GM20000 (cell line): ENCODE results near the gene PHPT1.

ENCODE experiments used
- DNase-seq: peaks from one replicate; pipeline ENCODE4 v3.0.0; 2012; ENCODE audit warnings: low spot score
- TF ChIP-seq, protein P1 (sequence below): IDR thresholded peaks from 2 replicates; pipeline ENCODE4 v1.5.1; 2012; ENCODE audit warnings: mild to moderate bottlenecking, control low read depth; ENCODE audit errors: extremely low read depth, missing control alignments

The PHPT1 gene

DNA sequence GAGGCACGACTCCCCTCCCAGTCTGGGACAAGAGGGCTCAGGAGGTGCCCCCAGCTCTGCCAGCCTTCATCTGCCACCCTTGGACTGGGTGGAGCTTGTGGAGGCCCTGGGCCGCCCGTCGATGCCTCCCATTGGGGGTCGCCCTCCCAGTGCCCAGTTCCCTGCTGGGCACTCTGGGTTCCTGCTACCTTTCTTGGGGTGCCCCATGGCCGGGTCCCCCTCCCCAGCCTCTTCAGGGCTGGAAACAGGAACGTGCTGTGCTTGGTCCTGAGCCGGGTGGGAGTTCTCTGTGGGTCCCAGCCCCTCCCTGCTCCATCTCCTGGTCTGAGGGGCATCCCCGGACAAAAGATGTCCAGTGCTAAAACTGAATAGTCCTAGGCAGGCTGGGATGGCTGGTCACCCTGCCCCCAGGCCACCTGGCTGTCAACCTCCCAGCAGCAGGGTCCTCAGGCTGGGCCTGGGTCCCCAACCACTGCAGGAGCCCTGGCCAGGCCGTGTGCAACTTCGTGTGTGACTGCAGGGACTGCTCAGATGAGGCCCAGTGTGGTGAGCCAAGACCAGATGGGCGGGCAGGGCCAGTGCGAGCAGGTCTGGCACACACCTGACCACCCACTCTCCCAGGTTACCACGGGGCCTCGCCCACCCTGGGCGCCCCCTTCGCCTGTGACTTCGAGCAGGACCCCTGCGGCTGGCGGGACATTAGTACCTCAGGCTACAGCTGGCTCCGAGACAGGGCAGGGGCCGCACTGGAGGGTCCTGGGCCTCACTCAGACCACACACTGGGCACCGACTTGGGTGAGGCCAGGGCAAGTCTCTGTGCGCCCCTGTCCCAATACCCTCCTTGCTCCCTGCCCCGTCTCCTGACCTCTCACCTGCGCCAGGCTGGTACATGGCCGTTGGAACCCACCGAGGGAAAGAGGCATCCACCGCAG is 3.7 kb downstream of the PHPT1 start:
- TF ChIP-seq, protein P1, sequence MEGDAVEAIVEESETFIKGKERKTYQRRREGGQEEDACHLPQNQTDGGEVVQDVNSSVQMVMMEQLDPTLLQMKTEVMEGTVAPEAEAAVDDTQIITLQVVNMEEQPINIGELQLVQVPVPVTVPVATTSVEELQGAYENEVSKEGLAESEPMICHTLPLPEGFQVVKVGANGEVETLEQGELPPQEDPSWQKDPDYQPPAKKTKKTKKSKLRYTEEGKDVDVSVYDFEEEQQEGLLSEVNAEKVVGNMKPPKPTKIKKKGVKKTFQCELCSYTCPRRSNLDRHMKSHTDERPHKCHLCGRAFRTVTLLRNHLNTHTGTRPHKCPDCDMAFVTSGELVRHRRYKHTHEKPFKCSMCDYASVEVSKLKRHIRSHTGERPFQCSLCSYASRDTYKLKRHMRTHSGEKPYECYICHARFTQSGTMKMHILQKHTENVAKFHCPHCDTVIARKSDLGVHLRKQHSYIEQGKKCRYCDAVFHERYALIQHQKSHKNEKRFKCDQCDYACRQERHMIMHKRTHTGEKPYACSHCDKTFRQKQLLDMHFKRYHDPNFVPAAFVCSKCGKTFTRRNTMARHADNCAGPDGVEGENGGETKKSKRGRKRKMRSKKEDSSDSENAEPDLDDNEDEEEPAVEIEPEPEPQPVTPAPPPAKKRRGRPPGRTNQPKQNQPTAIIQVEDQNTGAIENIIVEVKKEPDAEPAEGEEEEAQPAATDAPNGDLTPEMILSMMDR, result no peak
- DNase-seq, result no peak

DNA sequence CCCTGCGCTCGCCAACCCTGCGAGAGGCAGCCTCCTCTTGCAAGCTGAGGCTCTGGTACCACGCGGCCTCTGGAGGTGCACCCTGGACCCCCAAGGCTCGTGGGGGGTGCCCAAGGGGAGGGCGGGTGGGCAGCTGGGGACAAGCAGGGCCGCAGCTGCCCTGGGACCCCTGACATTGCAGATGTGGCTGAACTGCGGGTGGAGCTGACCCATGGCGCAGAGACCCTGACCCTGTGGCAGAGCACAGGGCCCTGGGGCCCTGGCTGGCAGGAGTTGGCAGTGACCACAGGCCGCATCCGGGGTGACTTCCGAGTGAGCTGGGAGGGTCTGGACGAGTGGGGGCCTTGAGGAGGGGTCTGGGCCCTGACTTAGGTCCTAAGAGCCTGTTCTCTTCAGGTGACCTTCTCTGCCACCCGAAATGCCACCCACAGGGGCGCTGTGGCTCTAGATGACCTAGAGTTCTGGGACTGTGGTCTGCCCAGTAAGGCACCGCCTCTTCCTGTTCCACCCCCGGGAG is 4.4 kb downstream of the PHPT1 start:
- DNase-seq, result no peak
- TF ChIP-seq, protein P1, result no peak

DNA sequence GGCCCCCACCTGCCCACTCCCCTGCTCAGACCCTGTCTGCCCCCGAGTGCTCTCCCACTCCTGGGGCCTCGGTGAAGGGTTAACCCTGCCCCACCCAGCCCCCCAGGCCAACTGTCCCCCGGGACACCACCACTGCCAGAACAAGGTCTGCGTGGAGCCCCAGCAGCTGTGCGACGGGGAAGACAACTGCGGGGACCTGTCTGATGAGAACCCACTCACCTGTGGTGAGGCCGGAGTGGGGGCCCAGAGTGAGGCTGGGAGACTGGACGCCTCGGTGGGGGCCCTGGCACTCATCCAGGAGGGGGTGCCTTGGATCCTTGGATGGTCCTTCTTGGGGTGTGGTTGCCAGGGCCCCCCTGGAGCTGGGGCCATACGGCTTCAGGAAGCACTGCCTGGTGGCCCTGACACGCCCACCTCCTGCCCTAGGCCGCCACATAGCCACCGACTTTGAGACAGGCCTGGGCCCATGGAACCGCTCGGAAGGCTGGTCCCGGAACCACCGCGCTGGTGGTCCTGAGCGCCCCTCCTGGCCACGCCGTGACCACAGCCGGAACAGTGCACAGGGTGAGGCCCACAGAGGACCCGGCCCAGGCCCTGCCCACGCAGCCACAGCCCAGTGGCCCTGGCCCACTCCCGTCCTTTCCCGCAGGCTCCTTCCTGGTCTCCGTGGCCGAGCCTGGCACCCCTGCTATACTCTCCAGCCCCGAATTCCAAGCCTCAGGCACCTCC is 5.1 kb downstream of the PHPT1 start:
- TF ChIP-seq, protein P1, result no peak
- DNase-seq, result no peak

DNA sequence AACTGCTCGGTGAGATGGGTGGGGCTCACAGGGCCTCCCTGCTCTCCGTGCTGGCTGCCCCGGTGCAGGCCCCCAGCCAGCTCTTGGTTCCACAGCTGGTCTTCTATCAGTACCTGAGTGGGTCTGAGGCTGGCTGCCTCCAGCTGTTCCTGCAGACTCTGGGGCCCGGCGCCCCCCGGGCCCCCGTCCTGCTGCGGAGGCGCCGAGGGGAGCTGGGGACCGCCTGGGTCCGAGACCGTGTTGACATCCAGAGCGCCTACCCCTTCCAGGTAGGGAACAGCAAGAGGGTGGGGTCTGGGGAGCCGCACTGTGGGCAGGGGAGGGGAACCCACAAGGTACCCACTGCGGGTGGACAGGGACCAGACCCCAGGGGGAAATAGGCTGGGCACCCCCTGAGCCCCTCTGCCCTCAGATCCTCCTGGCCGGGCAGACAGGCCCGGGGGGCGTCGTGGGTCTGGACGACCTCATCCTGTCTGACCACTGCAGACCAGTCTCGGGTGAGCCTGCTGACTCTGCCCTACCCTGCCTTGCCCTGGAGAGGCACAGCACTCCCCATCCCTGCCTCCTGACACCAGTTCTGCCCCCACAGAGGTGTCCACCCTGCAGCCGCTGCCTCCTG is 5.7 kb downstream of the PHPT1 start:
- TF ChIP-seq, protein P1, result no peak
- no peak for DNase-seq

DNA sequence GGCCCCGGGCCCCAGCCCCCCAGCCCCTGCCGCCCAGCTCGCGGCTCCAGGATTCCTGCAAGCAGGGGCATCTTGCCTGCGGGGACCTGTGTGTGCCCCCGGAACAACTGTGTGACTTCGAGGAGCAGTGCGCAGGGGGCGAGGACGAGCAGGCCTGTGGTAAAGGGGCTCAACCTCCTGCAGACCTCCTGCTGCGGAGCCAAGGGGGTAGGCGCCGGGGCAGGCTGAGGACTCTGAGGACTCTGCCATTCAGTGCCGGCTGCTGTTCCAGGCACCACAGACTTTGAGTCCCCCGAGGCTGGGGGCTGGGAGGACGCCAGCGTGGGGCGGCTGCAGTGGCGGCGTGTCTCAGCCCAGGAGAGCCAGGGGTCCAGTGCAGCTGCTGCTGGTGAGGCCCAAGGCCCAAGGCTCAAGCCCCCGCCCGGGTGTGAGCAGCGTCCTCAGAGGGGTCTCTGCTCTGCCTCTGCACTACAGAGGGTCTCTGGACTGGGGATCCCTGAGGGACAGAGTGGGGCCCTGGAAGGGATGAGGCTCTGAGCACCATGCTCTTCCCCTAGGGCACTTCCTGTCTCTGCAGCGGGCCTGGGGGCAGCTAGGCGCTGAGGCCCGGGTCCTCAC is 6.4 kb downstream of the PHPT1 start:
- DNase-seq, result no peak
- TF ChIP-seq, protein P1, result no peak

DNA sequence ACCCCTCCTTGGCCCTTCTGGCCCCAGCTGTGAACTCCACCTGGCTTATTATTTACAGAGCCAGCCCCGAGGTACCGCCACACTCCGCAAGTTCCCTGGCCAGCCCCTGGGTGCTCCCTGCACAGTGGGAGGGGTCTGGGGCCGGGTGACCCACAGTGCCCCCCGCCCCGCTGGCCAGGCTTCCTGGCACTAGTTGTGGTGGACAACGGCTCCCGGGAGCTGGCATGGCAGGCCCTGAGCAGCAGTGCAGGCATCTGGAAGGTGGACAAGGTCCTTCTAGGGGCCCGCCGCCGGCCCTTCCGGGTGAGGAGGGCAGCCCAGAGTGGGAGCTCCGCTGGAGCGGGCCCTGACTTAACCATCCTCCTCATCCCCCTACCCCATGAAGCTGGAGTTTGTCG is 6.9 kb downstream of the PHPT1 start:
- TF ChIP-seq, protein P1, result no peak
- DNase-seq, result no peak
